ENCODE data around the gene CFAP54. TPM values are rescaled to one million over a fixed set of nuclear protein-coding genes. Genes with fewer than 3 reads are reported as not detected.
A peak's percentile ranks its signal among the peaks of the same experiment; 100 is the strongest.

CFAP54 gene
- total RNA-seq (under 1 TPM in 2 of 4 donors, not detected in 2; 0.13 to 0.14 TPM), polyA plus RNA-seq (under 1 TPM in 2 of 3 donors, not detected in 1; 0.03 to 0.04 TPM)
- long read RNA-seq, donor 1, result 0 reads
- long read RNA-seq, donor 2, result 0 reads

DNA sequence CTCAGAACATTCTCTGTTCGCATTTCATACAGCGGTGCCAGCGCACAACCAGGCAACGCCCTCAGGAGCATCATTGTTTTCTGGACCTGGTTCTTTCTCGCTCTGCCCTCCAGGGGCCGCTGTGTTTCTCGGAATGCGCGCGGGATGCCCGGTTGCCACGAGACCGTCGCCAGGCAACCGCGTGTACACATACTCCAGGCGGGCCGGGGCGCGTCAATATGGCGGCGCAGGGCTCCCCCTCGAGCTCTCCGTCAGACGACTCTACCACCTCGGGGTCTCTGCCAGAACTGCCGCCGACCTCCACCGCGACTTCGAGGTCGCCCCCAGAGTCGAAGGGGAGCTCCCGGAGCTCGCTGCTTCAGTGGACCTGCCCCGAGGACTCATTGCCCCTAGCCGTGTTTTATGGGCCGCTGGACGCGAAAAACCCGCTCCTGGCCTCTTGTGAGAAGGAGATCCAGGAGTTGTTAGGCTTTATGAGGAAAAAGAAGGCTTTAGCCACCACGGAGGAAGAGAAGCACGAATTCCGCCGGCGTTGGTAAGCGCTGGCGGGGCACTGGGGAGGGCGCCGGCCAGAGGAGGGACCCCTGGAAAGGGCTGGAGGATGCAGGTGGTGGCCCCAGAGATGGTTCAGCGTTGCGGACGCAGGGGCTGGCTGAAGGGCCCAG lies at the start of gene CFAP54:
Gene CFAP54, plus strand, starts transcription at position 186 of the 665 bp plus-strand sequence. Its CDS starts 33 bp downstream, at position 219.
- peak; percentile 63 for TF ChIP-seq CTCF (IDR thresholded peaks at IDR 0.05)
- H3K36me3 ChIP-seq (ENCODE audit: insufficient read depth in 1 of 2, low read depth in 1 of 2), result no peaks in the 10 kb centered on the region
- H3K27me3 ChIP-seq (ENCODE audit: insufficient read depth in 3 of 3, low read length in 2 of 3), result peaks cover 0 to 12% (median 0%) of the 10 kb centered on the region in 3 donors
- H3K9me3 ChIP-seq, result no peaks in the 10 kb centered on the region
- 1 to 2% (median 1%) methylated on average over 53 of the region's 53 CpGs for WGBS, 3 donors
- H3K27ac ChIP-seq, result no peak within 1 kb of the TSS
- ATAC-seq (peak; percentile 82 to 99 (median 95)), DNase-seq (peak; percentile 94)
- H3K4me3 ChIP-seq, result peak within 1 kb of the TSS; percentile 63
- H3K4me1 ChIP-seq, result no peaks in the 10 kb centered on the region
- intact Hi-C loops (cut with DNase I), result no loop called here

DNA sequence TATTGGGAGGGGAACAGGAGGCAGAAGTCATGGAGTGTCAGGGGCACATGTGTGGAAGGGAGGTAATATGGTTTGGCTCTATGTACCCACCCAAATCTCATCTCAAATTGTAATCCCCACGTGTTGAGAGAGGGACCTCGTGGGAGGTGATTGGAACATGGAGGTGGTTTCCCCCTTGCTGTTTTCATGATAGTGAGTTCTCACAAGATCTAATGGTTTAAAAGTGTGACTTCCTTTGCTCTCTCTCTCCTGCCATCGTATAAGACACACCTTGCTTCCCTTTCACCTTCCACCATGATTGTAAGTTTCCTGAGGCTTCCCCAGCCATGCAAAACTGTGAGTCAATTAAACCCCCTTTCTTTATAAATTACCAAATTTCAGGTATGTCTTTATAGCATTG lies 47.6 kb upstream of the CFAP54 start:
- no peaks in the 10 kb centered on the region for H3K4me1 ChIP-seq
- 60 to 68% (median 68%) methylated on average over 3 of the region's 3 CpGs for WGBS, 3 donors
- TF ChIP-seq CTCF (IDR thresholded peaks at IDR 0.05), result no peak
- no peak for ATAC-seq
- H3K27ac ChIP-seq, result no peak overlapping the region
- intact Hi-C loops (cut with DNase I), result no loop called here
- H3K4me3 ChIP-seq, result no peak overlapping the region
- H3K36me3 ChIP-seq (ENCODE audit: insufficient read depth in 1 of 2, low read depth in 1 of 2), result no peaks in the 10 kb centered on the region
- no peaks in the 10 kb centered on the region for H3K9me3 ChIP-seq
- H3K27me3 ChIP-seq (ENCODE audit: insufficient read depth in 3 of 3, low read length in 2 of 3), result no peaks in the 10 kb centered on the region
- DNase-seq, result no peak

DNA sequence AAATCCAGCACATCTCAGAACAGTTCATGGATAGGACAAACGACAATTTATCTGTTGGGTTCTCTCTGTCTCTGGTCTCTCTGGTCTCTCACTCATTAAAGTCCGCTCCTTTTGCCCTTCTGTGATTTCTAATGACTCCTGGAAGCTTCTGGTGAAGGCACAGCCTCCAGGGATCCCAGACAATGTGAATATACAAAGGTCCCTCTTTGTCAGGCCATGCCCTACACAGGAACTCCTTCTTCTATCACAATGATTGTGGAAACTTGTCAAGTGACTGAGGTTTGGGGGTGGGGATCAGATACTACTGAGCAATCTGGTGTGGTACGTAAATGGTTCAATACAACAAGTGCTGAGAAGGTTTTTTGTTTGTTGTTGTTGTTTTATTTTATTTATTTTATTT lies 46.5 kb upstream of the CFAP54 start:
- no peaks in the 10 kb centered on the region for H3K4me1 ChIP-seq
- 88 to 93% (median 89%) methylated on average over 3 of the region's 3 CpGs for WGBS, 3 donors
- H3K4me3 ChIP-seq, result no peak overlapping the region
- no peaks in the 10 kb centered on the region for H3K36me3 ChIP-seq (ENCODE audit: insufficient read depth in 1 of 2, low read depth in 1 of 2)
- intact Hi-C loops (cut with DNase I), result no loop called here
- DNase-seq (no peak), ATAC-seq (no peak)
- no peak for TF ChIP-seq CTCF (IDR thresholded peaks at IDR 0.05)
- H3K9me3 ChIP-seq, result no peaks in the 10 kb centered on the region
- no peak overlapping the region for H3K27ac ChIP-seq
- no peaks in the 10 kb centered on the region for H3K27me3 ChIP-seq (ENCODE audit: insufficient read depth in 3 of 3, low read length in 2 of 3)

- Histone ChIP-seq H3K27me3 (ENCODE audit: insufficient read depth in 3 of 3, low read length in 2 of 3) (no peaks in the 10 kb centered on the region), H3K36me3 (ENCODE audit: insufficient read depth in 1 of 2, low read depth in 1 of 2) (no peaks in the 10 kb centered on the region), H3K4me1 (no peaks in the 10 kb centered on the region), H3K27ac (no peak overlapping the region), H3K9me3 (no peaks in the 10 kb centered on the region), H3K4me3 (no peak overlapping the region)
- WGBS, 3 donors, result 93 to 95% (median 95%) methylated on average over 10 of the region's 10 CpGs
- no peak for ATAC-seq
- DNase-seq, result no peak
- TF ChIP-seq CTCF (IDR thresholded peaks at IDR 0.05), result no peak
- intact Hi-C loops (cut with DNase I), result no loop called here
These were observed 45.0 kb upstream of the CFAP54 start for GRCh38 chr12:96444399-96444798.
